ENCODE results near the gene SORCS3. TPM values are rescaled to one million over a fixed set of nuclear protein-coding genes. Genes with fewer than 3 reads are reported as not detected.

Gene SORCS3
- total RNA-seq, 2 donors from 2014 or later, result not detected

- no peaks in the 10 kb centered on the region for H3K27me3 ChIP-seq (replicated peaks; ENCODE audit: insufficient read depth)
- TF ChIP-seq, protein P1, sequence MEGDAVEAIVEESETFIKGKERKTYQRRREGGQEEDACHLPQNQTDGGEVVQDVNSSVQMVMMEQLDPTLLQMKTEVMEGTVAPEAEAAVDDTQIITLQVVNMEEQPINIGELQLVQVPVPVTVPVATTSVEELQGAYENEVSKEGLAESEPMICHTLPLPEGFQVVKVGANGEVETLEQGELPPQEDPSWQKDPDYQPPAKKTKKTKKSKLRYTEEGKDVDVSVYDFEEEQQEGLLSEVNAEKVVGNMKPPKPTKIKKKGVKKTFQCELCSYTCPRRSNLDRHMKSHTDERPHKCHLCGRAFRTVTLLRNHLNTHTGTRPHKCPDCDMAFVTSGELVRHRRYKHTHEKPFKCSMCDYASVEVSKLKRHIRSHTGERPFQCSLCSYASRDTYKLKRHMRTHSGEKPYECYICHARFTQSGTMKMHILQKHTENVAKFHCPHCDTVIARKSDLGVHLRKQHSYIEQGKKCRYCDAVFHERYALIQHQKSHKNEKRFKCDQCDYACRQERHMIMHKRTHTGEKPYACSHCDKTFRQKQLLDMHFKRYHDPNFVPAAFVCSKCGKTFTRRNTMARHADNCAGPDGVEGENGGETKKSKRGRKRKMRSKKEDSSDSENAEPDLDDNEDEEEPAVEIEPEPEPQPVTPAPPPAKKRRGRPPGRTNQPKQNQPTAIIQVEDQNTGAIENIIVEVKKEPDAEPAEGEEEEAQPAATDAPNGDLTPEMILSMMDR (IDR thresholded peaks at IDR 0.05), result no peak
- no peaks in the 10 kb centered on the region for H3K9me3 ChIP-seq
- H3K36me3 ChIP-seq, result no peaks in the 10 kb centered on the region
- ATAC-seq (ENCODE audit: insufficient number of reproducible peaks, low FRiP score, low read depth) (no peak), DNase-seq (ENCODE audit: low spot score) (no peak)
- H3K4me1 ChIP-seq (ENCODE audit: control insufficient read depth in 1 of 2, low read depth in 2 of 2), result no peaks in the 10 kb centered on the region
- H3K27ac ChIP-seq, result no peak overlapping the region
- H3K4me3 ChIP-seq, result no peak overlapping the region
Measured at GRCh38 chr10:105070952-105071351, 429.9 kb downstream of the SORCS3 start.

GRCh38 chr10:105071980-105072379 lies 430.9 kb downstream of the SORCS3 start:
- H3K27me3 ChIP-seq (replicated peaks; ENCODE audit: insufficient read depth), result no peaks in the 10 kb centered on the region
- ATAC-seq (ENCODE audit: insufficient number of reproducible peaks, low FRiP score, low read depth) (no peak), DNase-seq (ENCODE audit: low spot score) (no peak)
- TF ChIP-seq, protein P1 (IDR thresholded peaks at IDR 0.05), result no peak
- H3K4me3 ChIP-seq, result no peak overlapping the region
- H3K4me1 ChIP-seq (ENCODE audit: control insufficient read depth in 1 of 2, low read depth in 2 of 2), result no peaks in the 10 kb centered on the region
- H3K36me3 ChIP-seq, result no peaks in the 10 kb centered on the region
- no peaks in the 10 kb centered on the region for H3K9me3 ChIP-seq
- H3K27ac ChIP-seq, result no peak overlapping the region

- H3K9me3 ChIP-seq, result no peaks in the 10 kb centered on the region
- no peak for ATAC-seq (ENCODE audit: insufficient number of reproducible peaks, low FRiP score, low read depth)
- H3K4me1 ChIP-seq (ENCODE audit: control insufficient read depth in 1 of 2, low read depth in 2 of 2), result no peaks in the 10 kb centered on the region
- no peak overlapping the region for H3K27ac ChIP-seq
- no peak overlapping the region for H3K4me3 ChIP-seq
- TF ChIP-seq, protein P1 (IDR thresholded peaks at IDR 0.05), result no peak
- no peaks in the 10 kb centered on the region for H3K27me3 ChIP-seq (replicated peaks; ENCODE audit: insufficient read depth)
- no peak for DNase-seq (ENCODE audit: low spot score)
- H3K36me3 ChIP-seq, result no peaks in the 10 kb centered on the region
Measured at GRCh38 chr10:105073999-105074398, 432.9 kb downstream of the SORCS3 start.

- Histone ChIP-seq H3K27me3 (replicated peaks; ENCODE audit: insufficient read depth) (no peaks in the 10 kb centered on the region), H3K9me3 (no peaks in the 10 kb centered on the region), H3K4me1 (ENCODE audit: control insufficient read depth in 1 of 2, low read depth in 2 of 2) (no peaks in the 10 kb centered on the region), H3K36me3 (no peaks in the 10 kb centered on the region), H3K27ac (no peak overlapping the region), H3K4me3 (no peak overlapping the region)
- TF ChIP-seq, protein P1 (IDR thresholded peaks at IDR 0.05), result no peak
- DNase-seq (ENCODE audit: low spot score) (no peak), ATAC-seq (ENCODE audit: insufficient number of reproducible peaks, low FRiP score, low read depth) (no peak)
Measured at GRCh38 chr10:105075031-105075430, 433.9 kb downstream of the SORCS3 start.

DNA sequence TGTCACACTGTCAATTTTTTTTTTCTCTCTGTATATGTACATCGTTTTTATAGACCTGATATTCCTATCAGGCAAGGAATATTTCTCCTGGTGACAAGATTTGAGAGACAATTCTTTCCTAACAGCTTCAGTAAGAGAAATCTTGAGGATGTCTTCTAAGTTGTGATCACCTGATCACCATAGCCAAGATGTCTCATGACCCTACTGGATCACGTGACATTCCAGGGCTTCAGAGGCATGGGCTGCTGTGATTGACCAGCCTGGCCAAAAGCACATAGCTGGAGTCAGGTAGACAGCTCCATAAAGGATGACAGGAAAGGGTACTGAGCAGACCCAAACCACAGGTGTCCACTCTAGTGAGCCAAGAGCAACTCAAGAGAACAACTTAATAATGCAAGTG lies 444.9 kb downstream of the SORCS3 start:
- Histone ChIP-seq H3K36me3 (no peaks in the 10 kb centered on the region), H3K4me3 (no peak overlapping the region), H3K4me1 (ENCODE audit: control insufficient read depth in 1 of 2, low read depth in 2 of 2) (no peaks in the 10 kb centered on the region), H3K27me3 (replicated peaks; ENCODE audit: insufficient read depth) (no peaks in the 10 kb centered on the region), H3K27ac (no peak overlapping the region), H3K9me3 (no peaks in the 10 kb centered on the region)
- DNase-seq (ENCODE audit: low spot score) (no peak), ATAC-seq (ENCODE audit: insufficient number of reproducible peaks, low FRiP score, low read depth) (no peak)
- TF ChIP-seq, protein P1 (IDR thresholded peaks at IDR 0.05), result no peak

Measured in thoracic aorta (tissue), 2 donors.